Activated CD4-positive, alpha-beta T cell treated with anti-CD3 and anti-CD28 coated beads, Interleukin-2, amount 50 U/mL, for 48 hours (primary cell): Measurements from ENCODE around the gene TAF5L.
A peak's percentile ranks its signal among the peaks of the same experiment; 100 is the strongest.

Experiments
- DNase-seq, 2 experiments: peaks; one replicate each; pipeline ENCODE4 v3.0.0-alpha.2; 2020

TAF5L gene

DNA sequence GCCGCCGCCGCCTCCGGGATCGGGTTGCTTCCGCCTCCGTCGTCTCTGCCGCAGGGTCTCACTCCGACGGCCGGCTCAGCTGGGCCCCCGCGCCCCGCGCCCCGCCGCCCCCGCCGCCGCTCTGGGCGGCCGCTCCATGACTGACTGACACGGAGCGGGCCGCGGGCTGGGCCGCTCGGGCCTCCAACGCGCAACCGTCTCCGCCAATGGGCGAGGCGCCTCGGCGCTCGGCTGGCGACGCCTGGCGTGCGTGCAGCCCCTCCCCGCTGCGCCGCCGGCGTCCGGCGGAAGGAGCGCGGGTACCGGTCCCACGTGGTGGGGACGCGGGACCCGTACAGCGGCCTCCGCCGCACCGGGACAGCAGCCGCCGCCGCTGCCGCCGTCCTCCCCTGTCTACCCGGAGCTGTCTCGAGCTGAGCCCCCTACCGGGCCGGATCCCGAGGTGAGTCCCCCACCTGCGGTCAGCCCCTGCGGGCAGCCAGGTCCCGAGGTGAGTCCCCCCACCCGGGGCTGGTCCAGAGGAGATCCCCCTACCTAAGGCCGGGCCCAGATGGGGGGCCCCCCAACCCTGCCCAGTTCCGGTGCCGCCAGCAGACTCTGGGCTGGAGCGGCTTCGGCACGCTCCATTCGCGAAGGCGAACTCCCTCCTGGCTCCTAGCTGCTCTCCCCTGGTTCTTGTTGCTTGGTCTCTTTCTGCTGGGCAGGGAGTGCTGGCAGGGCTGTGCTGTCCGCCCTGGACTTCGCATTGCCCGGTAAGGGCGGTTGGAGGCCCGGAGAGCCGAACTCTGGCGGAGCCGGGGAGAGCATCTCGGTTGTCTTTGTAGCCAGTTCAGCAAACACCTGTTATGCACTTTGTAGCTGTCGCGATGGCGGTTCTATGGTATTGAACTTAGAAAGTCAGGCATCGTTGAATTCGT, at the start of gene TAF5L, which contains the start of gene URB2:
TSS of gene TAF5L (minus strand) at position 208 of the 917 bp plus-strand sequence. CDS start 11,640 bp downstream, outside the sequence.
TSS of gene URB2 (plus strand) at position 333 of the 917 bp plus-strand sequence. CDS start 1,387 bp downstream, outside the sequence.
- peak; percentile 83 to 85 for DNase-seq

GRCh38 chr1:229675396-229675795, 49.5 kb upstream of the TAF5L start:
- DNase-seq, result no peak

GRCh38 chr1:229674042-229674441, 48.1 kb upstream of the TAF5L start:
- DNase-seq, result no peak

DNA sequence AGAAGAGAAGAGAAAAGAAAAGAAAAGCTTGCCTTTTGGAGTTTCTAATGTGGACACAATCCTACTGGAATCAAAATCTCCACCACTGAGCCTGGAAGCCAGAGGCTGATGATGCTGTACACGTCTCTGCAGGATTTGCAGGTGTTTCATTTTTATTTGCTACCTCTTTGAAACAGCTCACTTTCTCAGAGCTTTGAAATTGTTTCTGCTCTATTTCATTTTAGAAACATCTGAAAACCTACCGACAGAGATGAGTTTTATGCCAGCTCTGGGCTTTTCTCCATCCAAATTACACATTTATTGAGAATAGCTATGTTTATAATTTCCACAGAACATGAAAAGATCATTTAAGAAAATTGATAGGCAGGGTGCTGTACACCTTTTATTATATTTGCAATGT, 46.3 kb upstream of the TAF5L start:
- DNase-seq, result no peak

- DNase-seq, result no peak
These were observed 45.4 kb upstream of the TAF5L start for GRCh38 chr1:229671310-229671709.

DNA sequence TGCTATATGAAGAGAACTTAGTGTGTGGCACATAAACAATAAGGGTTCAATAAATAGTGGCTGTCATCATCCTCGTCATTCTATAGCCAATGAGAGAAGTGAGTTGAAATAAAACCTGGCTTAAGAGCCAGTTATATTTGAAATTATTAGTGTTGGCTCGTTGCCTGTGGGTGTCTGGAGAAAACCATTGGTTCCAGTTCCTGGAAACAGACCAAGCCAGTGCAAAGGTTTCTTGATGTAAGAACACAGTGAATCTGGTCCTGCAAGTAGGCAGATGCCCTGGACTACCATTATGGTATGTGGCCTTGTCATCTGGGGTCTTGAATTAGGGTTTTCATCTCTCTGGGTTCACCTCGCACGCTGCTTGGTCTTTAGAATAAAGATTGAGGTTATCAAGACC, 43.4 kb upstream of the TAF5L start:
- no peak for DNase-seq

DNA sequence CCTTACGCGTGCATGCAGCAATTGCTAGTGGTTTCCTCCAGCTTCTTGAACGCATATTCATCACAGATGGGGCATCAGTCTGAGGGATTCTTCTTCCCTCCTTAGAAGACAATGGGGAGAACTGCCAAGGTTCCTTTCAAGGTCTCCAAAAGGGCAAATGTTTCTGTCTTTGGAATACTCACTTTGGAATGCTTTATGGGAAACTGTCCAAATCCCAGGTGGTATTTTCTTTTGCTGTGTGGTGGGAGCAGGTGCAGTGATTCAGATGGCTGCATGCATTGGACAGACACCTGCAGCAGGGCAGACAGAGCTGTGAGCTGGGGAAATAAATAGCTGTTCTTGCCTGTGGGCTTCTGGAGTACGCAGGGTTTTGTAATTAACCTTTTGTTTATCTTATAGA, 40.7 kb upstream of the TAF5L start:
- no peak for DNase-seq

GRCh38 chr1:229665912-229666558, 40.1 kb upstream of the TAF5L start:
- no peak for DNase-seq

GRCh38 chr1:229664133-229664689, 38.3 kb upstream of the TAF5L start:
- peak; percentile 92 to 95 for DNase-seq

DNA sequence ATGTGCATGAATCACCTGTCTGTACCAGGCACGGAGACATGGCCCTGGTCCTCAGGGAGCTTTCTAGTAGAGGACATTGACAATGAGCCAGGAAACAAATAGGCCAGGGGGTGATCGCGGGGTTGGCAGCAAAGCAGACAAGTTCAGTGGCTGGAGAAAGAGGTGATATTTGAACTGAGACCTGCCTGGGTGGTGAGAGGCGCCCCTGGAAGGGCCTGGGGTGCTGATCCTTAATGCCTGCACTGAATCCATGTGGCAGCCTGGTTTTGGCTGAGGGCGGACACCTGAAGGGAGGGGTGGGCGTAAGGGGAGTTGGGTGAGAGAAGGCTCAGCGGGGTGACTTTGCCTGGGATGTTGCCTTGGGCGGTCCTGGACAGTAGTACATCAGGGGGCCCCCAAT, 36.0 kb upstream of the TAF5L start:
- DNase-seq, result no peak

DNA sequence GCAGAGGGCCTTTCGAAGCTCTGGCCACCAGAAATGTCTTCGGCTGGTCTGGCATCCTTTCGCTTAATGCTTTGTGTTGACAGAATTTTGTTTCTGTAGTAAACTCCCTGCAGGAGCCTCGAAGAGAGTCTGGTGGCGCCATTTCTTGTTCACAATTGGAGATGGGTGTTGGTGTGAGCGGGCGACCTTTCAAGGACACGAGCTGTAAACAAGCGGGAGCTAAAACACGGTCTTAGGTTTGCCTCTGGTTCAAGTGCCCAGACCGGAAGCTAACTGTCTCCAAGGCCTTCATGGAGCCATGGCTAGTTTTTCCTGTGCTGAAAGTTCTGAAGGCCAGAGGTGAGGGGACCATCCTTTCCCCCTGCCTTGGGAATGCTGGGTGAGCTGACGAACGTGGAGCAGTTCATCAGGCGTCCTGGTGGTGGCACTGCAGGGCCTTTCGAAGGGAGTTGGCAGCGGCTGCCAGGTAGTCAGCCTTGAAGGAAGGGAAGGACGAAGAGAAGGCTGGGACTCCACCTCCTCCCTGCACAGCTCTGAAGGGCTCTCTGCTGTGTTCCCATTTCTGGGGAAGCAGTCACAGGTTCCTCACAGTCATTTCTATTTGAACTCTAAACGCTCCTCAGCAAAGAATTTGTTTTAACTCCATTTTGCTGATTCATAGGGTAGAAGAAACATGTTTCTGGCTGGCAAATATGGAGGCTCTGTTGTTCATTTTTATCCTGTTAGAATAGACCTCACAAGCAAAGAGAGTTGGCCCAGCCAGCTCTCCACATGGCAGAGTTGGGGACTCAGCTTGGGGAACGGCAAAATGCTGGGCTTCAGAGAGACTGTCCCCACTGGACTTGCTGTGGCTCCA, 35.3 kb upstream of the TAF5L start:
- peak; percentile 76 to 81 for DNase-seq

- DNase-seq, result no peak
These were observed 32.3 kb upstream of the TAF5L start for GRCh38 chr1:229657993-229658755.

GRCh38 chr1:229655781-229656180, 29.9 kb upstream of the TAF5L start:
- DNase-seq, result no peak

DNA sequence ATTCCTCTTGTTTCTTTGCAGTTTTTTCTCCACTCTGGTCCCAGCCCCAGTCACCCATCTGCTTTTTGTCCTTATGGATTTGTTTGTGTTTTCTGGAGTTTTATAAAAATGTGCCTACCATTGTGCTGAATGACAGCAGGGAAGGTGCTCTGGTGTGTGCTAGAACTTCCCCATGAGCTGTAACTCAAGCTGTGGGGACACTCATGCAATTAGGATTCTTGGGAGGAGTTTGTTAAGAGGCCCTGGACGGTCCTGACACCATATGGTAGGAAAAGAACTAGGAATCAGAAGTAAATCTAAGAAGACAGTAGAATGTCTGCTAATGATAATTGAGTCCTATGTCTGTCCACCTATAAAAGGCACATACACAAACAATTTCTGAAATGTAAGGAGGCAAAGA, 27.5 kb upstream of the TAF5L start:
- DNase-seq, result no peak

DNA sequence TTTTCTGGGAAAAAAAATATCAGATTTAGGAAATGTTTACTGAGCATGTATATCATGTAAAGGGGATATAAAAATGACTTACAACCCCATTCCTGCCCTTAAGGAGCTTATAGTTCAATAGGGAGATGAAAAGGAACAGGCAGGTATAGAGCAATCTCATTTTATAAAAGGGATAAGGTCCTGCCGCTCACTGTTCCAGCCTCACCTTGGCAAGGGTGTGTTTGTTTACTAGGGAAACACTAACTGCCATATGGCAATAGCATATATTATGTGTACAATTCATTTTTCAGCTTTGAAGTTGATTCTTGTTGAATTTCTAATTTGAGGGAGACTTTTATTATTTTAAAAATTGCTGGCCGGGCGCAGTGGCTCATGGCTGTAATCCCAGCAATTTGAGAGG, 25.6 kb upstream of the TAF5L start:
- no peak for DNase-seq

- DNase-seq, result no peak
These were observed 24.1 kb upstream of the TAF5L start for GRCh38 chr1:229650045-229650444.

GRCh38 chr1:229648406-229648805, 22.5 kb upstream of the TAF5L start:
- DNase-seq, result no peak

DNA sequence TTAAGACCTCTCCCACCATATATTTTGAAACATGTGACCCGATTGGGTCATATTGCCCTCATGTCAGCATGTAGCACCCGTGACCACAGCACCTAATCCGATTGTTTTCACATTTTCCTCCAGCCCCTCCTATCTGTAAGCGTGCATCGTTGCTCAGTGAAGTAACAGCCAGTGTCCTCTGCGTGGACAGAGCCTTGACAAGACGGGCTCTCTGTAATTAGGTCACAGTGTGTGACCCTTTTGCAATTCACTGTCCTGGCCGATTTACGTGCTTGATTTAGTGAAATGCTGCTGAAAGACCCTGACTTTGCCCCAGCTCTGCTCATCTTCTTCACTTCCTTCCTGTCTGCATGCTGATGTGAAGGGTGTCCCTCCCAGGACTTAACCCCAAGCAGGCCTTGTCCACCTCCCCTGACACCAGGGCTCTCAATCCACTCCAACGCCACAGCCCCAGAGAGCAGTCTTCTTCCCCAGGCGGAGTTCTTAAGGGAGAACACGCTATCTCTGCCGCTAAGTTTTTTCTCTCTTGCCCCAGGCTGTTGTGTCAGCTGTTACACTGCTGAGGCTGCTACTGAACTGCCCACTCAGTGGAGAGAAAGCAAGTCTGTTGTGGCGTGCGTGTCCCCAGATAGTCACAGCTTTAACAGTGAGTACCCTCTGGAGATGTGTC, 19.5 kb upstream of the TAF5L start:
- DNase-seq, result no peak

DNA sequence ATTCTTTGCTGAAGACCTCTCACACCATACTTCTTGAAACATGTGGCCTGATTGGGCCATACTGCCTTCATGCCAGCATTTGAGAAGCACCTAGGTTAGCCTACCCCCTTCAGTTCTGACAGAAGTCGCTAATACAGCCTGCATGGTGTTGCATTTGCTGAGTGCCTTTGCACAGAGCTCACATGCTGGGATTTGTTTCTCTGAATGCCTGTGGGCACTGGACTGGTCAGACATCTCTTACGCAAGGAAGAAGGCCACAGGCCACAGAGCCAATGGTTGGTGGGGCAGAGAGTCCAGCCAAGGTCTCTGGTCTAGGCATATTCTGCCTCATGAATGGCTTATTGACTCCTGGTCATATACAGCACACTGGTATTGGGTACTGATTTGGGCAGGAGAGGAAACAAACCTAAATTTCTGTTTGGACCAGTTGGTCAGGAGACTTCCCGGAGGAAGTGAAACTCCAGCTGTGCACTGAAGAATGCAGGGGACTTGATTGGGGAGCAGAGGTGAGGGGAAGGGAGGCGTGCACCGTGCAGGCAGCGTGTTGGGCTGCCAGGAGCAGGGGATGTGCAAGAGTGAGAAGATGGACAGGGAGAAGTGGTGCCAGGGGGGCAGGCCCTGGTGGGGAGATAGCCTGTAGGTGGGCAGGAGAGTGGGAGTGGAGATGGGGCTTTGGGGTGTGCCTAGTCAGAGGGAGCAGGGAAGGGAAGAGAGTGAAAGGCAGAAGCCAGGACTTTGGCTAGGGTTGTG, 18.2 kb upstream of the TAF5L start:
- no peak for DNase-seq

DNA sequence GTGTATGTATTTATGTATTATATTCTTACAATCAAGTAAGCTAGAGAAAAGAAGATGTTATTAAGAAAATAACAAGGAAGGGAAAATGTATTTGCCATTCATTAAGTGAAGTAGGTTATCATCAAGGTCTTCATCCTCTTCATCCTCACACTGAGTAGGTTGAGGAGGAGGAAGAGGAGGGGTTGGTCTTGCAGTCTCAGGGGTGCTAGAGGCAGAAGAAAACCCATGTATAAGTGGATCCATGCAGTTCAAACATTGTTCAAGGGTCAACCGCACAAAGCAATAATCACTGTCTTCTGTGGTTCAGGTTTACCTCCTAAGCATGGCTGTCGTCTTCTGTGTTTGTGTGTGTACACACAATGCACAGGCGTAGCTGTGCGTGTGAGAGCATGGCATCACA, 17.0 kb upstream of the TAF5L start:
- DNase-seq, result no peak

DNA sequence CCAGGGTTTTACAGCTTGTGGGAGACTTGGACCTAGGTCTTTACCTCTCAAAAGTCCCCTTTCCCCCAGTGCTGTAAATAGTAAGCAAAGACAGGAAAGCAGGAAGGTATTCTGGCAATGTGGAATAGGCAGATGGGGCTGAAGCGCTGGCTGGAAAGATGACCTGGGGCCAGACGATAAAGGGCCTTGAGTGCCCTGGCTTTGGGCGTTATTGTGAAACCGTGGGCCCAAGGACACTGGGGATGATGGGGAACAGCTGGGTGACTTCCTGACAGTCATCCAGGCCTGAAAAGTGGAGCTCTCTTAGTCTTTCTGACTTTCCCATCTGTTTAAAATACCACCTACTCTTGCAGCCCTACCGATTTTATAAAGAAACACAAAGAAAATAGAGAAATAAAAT, 16.5 kb upstream of the TAF5L start:
- DNase-seq, result no peak
